Measurements from ENCODE around the gene PIKFYVE.
"Not testable (repeated sequence)": the region's sequence is repeated elsewhere in the genome, so short reads cannot be mapped to it uniquely, and the experiment has no call there.

The PIKFYVE gene

GRCh38 chr2:208266936-208267335 is 881 bp downstream of the PIKFYVE start:
- H3K27me3 Mint-ChIP-seq, result no peaks in the 10 kb centered on the region
- H3K4me3 Mint-ChIP-seq, result peak overlapping the region; percentile 96 to 97
- peaks cover 25 to 52% of the 10 kb centered on the region in 2 donors for H3K4me1 Mint-ChIP-seq (ENCODE audit: low read depth in 2 of 2)
- DNase-seq (no peak), ATAC-seq (replicated peaks) (no peak)
- peaks cover 24% of the 10 kb centered on the region for H3K36me3 Mint-ChIP-seq (ENCODE audit: insufficient read depth)
- H3K9me3 Mint-ChIP-seq, result no peaks in the 10 kb centered on the region
- peak overlapping the region; percentile 96 to 97 for H3K27ac Mint-ChIP-seq

GRCh38 chr2:208267526-208267925 is 1.5 kb downstream of the PIKFYVE start:
- not testable (repeated sequence) for DNase-seq; H3K9me3 Mint-ChIP-seq; ATAC-seq (replicated peaks); H3K27me3 Mint-ChIP-seq
- Mint-ChIP-seq H3K4me1 (ENCODE audit: low read depth in 2 of 2) (peaks cover 25 to 52% of the 10 kb centered on the region in 2 donors), H3K27ac (peak overlapping the region in 1 of 2 donors; percentile 97), H3K36me3 (ENCODE audit: insufficient read depth) (peaks cover 28% of the 10 kb centered on the region), H3K4me3 (peak overlapping the region; percentile 96 to 97)

GRCh38 chr2:208268156-208268952 is 2.3 kb downstream of the PIKFYVE start:
- Mint-ChIP-seq H3K4me3 (peak overlapping the region; percentile 96 to 97), H3K36me3 (ENCODE audit: insufficient read depth) (peaks cover 36% of the 10 kb centered on the region), H3K4me1 (ENCODE audit: low read depth in 2 of 2) (peaks cover 25 to 52% of the 10 kb centered on the region in 2 donors), H3K27me3 (no peaks in the 10 kb centered on the region), H3K27ac (no peak overlapping the region), H3K9me3 (no peaks in the 10 kb centered on the region)
- no peak for DNase-seq
- ATAC-seq (replicated peaks), result no peak

- Mint-ChIP-seq H3K4me1 (ENCODE audit: low read depth in 2 of 2) (peaks cover 27 to 56% of the 10 kb centered on the region in 2 donors), H3K36me3 (ENCODE audit: insufficient read depth) (peaks cover 44% of the 10 kb centered on the region), H3K27ac (peak overlapping the region in 1 of 2 donors; percentile 49), H3K9me3 (no peaks in the 10 kb centered on the region), H3K4me3 (no peak overlapping the region), H3K27me3 (no peaks in the 10 kb centered on the region)
- ATAC-seq (replicated peaks) (no peak), DNase-seq (no peak)
Observed at GRCh38 chr2:208269091-208269490, 3.0 kb downstream of the PIKFYVE start.

GRCh38 chr2:208274748-208275147 is 8.7 kb downstream of the PIKFYVE start:
- Mint-ChIP-seq H3K27me3 (no peaks in the 10 kb centered on the region), H3K27ac (peak overlapping the region in 1 of 2 donors; percentile 42)
- ATAC-seq (replicated peaks), result no peak

GRCh38 chr2:208278549-208278948 is 12.5 kb downstream of the PIKFYVE start:
- Mint-ChIP-seq H3K27ac (peak overlapping the region in 1 of 2 donors; percentile 77), H3K4me1 (ENCODE audit: low read depth in 2 of 2) (peaks cover 13 to 50% of the 10 kb centered on the region in 2 donors), H3K4me3 (no peak overlapping the region), H3K36me3 (ENCODE audit: insufficient read depth) (peaks cover 75% of the 10 kb centered on the region), H3K9me3 (no peaks in the 10 kb centered on the region), H3K27me3 (no peaks in the 10 kb centered on the region)
- no peak for DNase-seq
- no peak for ATAC-seq (replicated peaks)

More at GRCh38 chr2:208274748-208275147, 8.7 kb downstream of the PIKFYVE start:
- Mint-ChIP-seq H3K9me3 (no peaks in the 10 kb centered on the region), H3K4me3 (no peak overlapping the region), H3K4me1 (ENCODE audit: low read depth in 2 of 2) (peaks cover 10 to 31% of the 10 kb centered on the region in 2 donors), H3K36me3 (ENCODE audit: insufficient read depth) (peaks cover 76% of the 10 kb centered on the region)
- DNase-seq, result no peak

- H3K4me3 Mint-ChIP-seq, result no peak overlapping the region
- H3K4me1 Mint-ChIP-seq (ENCODE audit: low read depth in 2 of 2), result peaks cover 9 to 47% of the 10 kb centered on the region in 2 donors
- DNase-seq (no peak), ATAC-seq (replicated peaks) (no peak)
- H3K27ac Mint-ChIP-seq, result peak overlapping the region in 1 of 2 donors; percentile 77
- H3K27me3 Mint-ChIP-seq, result no peaks in the 10 kb centered on the region
- H3K9me3 Mint-ChIP-seq, result no peaks in the 10 kb centered on the region
- peaks cover 68% of the 10 kb centered on the region for H3K36me3 Mint-ChIP-seq (ENCODE audit: insufficient read depth)
Observed at GRCh38 chr2:208279236-208279635, 13.2 kb downstream of the PIKFYVE start.

GRCh38 chr2:208280234-208280633 is 14.2 kb downstream of the PIKFYVE start:
- H3K27me3 Mint-ChIP-seq, result no peaks in the 10 kb centered on the region
- ATAC-seq (replicated peaks), result no peak
- no peak overlapping the region for H3K4me3 Mint-ChIP-seq
- peaks cover 67% of the 10 kb centered on the region for H3K36me3 Mint-ChIP-seq (ENCODE audit: insufficient read depth)
- no peaks in the 10 kb centered on the region for H3K9me3 Mint-ChIP-seq
- peak overlapping the region; percentile 75 to 77 for H3K27ac Mint-ChIP-seq
- H3K4me1 Mint-ChIP-seq (ENCODE audit: low read depth in 2 of 2), result peaks cover 6 to 42% of the 10 kb centered on the region in 2 donors
- no peak for DNase-seq

GRCh38 chr2:208280933-208281332 is 14.9 kb downstream of the PIKFYVE start:
- H3K27ac Mint-ChIP-seq, result peak overlapping the region; percentile 28 to 77
- ATAC-seq (replicated peaks) (no peak), DNase-seq (no peak)
- H3K9me3 Mint-ChIP-seq, result no peaks in the 10 kb centered on the region
- H3K4me1 Mint-ChIP-seq (ENCODE audit: low read depth in 2 of 2), result peaks cover 4 to 45% of the 10 kb centered on the region in 2 donors
- H3K27me3 Mint-ChIP-seq, result no peaks in the 10 kb centered on the region
- peaks cover 69% of the 10 kb centered on the region for H3K36me3 Mint-ChIP-seq (ENCODE audit: insufficient read depth)
- H3K4me3 Mint-ChIP-seq, result no peak overlapping the region

- ATAC-seq (replicated peaks) (no peak), DNase-seq (no peak)
- Mint-ChIP-seq H3K4me3 (no peak overlapping the region), H3K36me3 (ENCODE audit: insufficient read depth) (peaks cover 74% of the 10 kb centered on the region), H3K27ac (no peak overlapping the region), H3K9me3 (no peaks in the 10 kb centered on the region), H3K4me1 (ENCODE audit: low read depth in 2 of 2) (peaks cover 5 to 27% of the 10 kb centered on the region in 2 donors), H3K27me3 (no peaks in the 10 kb centered on the region)
Observed at GRCh38 chr2:208285853-208286252, 19.8 kb downstream of the PIKFYVE start.

GRCh38 chr2:208294482-208295024 is 28.5 kb downstream of the PIKFYVE start:
- peaks cover 54% of the 10 kb centered on the region for H3K36me3 Mint-ChIP-seq (ENCODE audit: insufficient read depth)
- peaks cover 25 to 53% of the 10 kb centered on the region in 2 donors for H3K4me1 Mint-ChIP-seq (ENCODE audit: low read depth in 2 of 2)
- peak; percentile 17 for ATAC-seq (replicated peaks)

GRCh38 chr2:208295834-208296233 is 29.8 kb downstream of the PIKFYVE start:
- Mint-ChIP-seq H3K4me1 (ENCODE audit: low read depth in 2 of 2) (peaks cover 19 to 52% of the 10 kb centered on the region in 2 donors), H3K4me3 (no peak overlapping the region), H3K36me3 (ENCODE audit: insufficient read depth) (peaks cover 54% of the 10 kb centered on the region), H3K27ac (peak overlapping the region in 1 of 2 donors; percentile 74), H3K9me3 (no peaks in the 10 kb centered on the region), H3K27me3 (no peaks in the 10 kb centered on the region)
- DNase-seq, result no peak
- no peak for ATAC-seq (replicated peaks)

More at GRCh38 chr2:208294482-208295024, 28.5 kb downstream of the PIKFYVE start:
- H3K9me3 Mint-ChIP-seq, result no peaks in the 10 kb centered on the region
- H3K4me3 Mint-ChIP-seq, result no peak overlapping the region
- DNase-seq, result no peak
- peak overlapping the region in 1 of 2 donors; percentile 55 for H3K27ac Mint-ChIP-seq
- no peaks in the 10 kb centered on the region for H3K27me3 Mint-ChIP-seq

GRCh38 chr2:208296610-208297009 is 30.6 kb downstream of the PIKFYVE start:
- H3K9me3 Mint-ChIP-seq, result no peaks in the 10 kb centered on the region

GRCh38 chr2:208297961-208298360 is 31.9 kb downstream of the PIKFYVE start:
- Mint-ChIP-seq H3K36me3 (ENCODE audit: insufficient read depth) (peaks cover 59% of the 10 kb centered on the region), H3K27ac (no peak overlapping the region), H3K4me1 (ENCODE audit: low read depth in 2 of 2) (peaks cover 12 to 33% of the 10 kb centered on the region in 2 donors), H3K27me3 (no peaks in the 10 kb centered on the region), H3K4me3 (no peak overlapping the region), H3K9me3 (no peaks in the 10 kb centered on the region)
- ATAC-seq (replicated peaks), result no peak
- DNase-seq, result no peak

More at GRCh38 chr2:208296610-208297009, 30.6 kb downstream of the PIKFYVE start:
- H3K27ac Mint-ChIP-seq, result peak overlapping the region in 1 of 2 donors; percentile 33
- DNase-seq, result no peak
- H3K27me3 Mint-ChIP-seq, result no peaks in the 10 kb centered on the region
- no peak for ATAC-seq (replicated peaks)
- peaks cover 15 to 45% of the 10 kb centered on the region in 2 donors for H3K4me1 Mint-ChIP-seq (ENCODE audit: low read depth in 2 of 2)
- peaks cover 53% of the 10 kb centered on the region for H3K36me3 Mint-ChIP-seq (ENCODE audit: insufficient read depth)
- H3K4me3 Mint-ChIP-seq, result no peak overlapping the region

Measured in effector memory CD8-positive, alpha-beta T cell (primary cell).